Measurements from ENCODE around the gene CTNNA2.

- TF ChIP-seq CTCF (IDR thresholded peaks at IDR 0.05) (no peak), ZFX (IDR thresholded peaks at IDR 0.05; ENCODE audit: borderline replicate concordance) (no peak)
These were observed 851.0 kb downstream of the CTNNA2 start for GRCh38 chr2:80363791-80364349.

Measured in 22Rv1 (cell line).